CD4-positive, alpha-beta T cell treated with Interleukin-17A for 4 hours (primary cell): ENCODE results near the gene ADCY2.

Experiments used
- DNase-seq: peaks from one replicate; pipeline ENCODE4 v3.0.0-alpha.2; 2020; ENCODE audit warnings: mixed read lengths

The ADCY2 gene

DNA sequence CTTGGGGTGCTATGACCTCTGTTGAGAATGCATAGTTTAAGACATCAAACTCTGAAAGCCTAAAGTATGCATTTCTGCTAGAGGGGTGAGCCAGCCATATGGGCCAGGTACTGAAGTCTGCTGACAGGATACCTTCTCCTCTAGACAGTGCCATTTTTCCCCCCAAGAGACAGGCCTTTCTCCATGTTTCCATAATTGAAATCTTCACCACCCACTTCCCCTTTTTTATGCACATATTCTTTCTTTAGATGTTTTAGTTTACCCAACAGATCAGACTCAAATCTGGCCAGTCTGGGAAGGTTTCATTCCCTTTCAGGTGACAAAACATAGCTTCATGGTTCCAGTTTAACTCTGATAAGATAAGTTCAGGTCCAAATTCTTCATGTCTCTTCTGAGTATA, 212.8 kb downstream of the ADCY2 start:
- DNase-seq, result no peak

DNA sequence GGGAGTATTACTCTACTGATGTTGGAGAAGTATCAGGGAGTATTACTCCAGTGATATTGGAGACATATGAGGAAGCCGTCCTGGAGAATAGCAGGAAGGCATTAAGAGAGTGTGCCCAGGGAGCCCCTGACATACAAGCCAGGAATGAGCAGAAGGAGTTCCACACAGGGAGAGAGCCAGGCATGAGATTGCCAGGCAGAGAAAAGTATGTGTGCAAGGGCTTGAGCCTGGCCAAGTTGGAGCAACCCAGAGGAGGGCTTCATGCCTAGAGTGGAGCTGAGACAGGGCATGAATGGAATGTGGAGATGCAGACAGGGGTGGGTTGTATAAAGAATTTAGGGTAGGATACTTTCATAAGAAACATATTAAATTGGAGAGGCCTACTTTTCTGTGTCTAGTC, 213.8 kb downstream of the ADCY2 start:
- no peak for DNase-seq

DNA sequence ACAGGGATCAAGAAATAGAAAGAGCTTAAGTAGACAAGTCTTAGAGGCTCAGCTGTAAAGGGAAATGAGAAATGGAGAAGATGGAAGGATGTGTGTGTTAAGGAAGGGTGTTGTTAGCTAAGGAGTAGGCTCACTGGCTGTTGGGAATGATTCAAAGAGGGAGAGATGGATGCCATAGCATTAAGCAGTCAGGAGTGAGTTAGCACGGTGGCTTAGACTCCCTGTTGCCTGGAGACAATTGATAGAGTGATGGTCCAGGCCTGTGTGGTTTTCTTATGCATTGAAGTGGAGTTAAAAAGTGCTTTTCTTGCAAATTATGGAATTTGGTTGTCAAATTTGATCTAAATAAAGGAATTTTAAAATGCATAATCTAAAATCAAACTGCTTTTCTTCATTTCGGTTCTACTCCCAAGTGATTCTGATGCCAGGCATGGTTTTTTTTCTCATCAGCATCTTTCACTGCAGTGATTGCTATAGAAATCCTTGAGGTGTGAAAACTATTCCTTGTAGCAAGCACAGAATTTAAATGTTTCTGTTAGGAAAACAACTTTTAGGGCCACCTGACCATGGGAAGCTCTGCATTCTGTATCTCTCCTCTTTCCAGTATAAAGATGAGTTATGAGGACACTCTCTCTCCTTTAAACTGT, 214.7 kb downstream of the ADCY2 start:
- no peak for DNase-seq

DNA sequence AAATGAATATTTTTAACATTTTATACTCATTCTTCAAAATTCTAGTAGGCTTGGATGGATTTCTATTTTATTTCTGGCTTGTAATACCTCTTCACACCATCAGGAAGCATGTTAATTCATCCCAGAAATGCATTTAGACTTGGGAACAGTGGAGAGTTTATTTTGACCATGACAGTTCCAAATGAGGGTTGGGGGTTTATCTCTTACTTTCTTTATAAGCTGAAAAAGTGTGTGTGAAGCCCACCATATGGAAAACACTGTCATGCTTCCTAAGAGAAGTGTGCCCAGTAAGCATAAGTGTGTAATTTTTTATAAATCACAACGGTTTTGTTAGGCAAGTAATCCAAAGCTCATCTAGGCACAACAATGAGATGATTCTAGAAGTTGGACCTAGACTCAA, 215.6 kb downstream of the ADCY2 start:
- DNase-seq, result no peak

DNA sequence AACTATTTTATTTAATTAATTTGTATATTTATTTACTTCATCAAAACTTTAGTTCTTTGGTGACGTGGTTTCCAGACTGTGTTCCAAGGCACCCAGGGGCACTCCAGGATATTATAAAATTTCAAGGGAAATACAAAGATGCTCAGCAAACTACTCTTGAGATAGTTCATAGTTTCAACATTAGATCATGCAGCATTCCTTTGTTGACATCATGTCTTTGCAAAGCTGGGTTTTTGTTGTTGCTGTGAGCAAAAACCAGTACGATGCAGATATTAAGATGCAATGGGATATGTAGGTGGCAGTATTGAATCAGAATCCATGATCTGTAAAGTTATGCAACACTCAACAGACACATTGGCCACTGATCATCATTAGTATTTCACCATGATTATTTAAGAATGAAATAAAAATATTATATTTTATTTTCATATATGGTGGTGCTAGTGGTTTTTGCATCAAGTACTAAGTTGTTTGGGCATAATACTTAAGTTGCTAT, 219.7 kb downstream of the ADCY2 start:
- no peak for DNase-seq

DNA sequence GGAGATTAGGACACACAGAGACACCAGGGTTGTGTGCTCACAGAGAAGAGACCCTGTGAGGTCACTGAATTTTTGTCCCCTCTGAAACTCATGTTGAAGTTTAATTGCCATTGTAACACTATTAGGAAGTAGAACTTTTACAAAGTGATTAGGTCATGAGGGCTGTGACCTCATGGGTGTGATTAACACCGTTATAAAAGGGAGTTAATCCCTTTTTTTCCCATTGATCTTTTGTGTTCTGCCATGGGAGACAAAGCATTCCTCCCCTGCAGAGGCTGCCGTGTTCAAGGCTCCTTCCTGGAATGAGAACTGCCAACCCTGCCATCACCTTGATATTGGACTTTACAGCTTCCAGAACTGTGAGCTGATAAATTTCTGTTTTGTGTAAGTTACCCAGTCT, 221.0 kb downstream of the ADCY2 start:
- no peak for DNase-seq

DNA sequence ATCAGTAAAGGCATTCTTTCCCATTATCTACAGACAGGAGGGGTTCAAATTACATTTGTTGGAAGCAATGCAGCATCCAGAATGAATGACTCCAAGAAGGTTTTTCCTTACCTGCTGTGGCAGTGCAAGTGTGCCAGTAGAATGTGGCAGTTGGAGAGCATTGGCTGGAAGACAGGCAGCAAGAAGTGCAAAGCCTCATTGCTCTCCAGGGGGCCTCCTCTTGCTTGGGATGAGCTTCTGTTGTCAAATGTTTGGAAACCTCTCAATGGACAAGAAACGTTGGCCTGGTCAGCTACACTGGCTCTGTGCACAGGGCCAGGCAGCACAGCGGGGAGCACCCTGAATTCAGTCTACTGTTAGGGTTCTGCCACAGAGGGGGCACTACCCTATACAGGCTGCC, 226.6 kb downstream of the ADCY2 start:
- DNase-seq, result no peak

DNA sequence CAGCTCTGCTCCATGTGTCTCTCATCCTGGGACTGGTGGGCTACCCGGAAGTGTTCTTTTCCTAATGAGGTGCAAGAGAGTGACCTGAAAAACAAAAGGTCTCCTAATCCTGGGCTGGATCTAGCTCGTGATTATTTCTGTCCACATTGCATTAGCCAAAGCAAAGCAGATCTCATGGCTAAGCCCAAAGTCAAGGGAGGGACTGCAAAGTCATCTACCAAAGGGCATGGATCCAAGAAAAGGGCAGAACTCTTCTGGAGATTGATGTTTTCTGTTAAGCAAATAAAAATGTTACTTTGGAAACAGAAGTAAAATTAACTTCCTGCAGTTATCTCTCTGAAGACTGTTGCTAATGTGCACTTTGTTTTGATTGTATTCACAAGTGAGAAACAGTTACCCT, 229.8 kb downstream of the ADCY2 start:
- no peak for DNase-seq

DNA sequence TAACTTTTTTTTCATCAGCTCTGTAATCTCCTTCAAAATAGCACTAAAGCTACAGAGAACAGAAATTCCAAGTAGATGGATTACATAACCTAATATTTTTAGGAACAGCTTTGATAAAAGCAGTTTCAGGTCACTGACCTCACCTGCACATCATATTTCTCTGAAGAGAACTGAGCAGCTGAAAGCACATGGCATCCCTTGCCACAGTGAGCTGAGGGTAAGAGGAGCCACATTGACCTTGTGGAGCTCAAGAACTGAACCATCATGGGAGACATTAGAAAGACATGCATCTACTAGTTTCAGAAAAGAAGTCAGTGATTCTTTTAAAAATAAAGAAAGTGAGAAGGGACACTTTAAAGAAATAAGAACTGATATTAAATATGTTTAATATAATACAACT, 232.3 kb downstream of the ADCY2 start:
- no peak for DNase-seq

DNA sequence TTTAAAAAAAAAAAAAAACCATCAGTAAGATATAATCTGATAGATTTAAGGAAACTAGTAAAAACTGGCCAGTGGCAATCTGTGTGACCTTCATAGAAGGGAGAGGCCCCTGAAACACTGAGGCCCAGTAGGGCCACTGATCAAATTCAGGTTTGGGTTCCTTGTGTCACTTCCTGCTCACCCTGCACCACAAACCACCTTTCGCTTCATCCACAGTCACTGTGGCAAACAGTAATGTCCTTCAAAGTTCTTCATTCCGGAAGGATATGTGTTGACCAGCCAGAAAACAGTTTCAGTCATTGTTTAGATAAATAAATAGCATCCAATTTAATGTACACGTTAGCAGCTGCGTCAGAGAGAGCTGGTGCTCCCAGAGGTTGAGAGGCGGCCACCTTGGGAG, 232.9 kb downstream of the ADCY2 start:
- DNase-seq, result no peak

DNA sequence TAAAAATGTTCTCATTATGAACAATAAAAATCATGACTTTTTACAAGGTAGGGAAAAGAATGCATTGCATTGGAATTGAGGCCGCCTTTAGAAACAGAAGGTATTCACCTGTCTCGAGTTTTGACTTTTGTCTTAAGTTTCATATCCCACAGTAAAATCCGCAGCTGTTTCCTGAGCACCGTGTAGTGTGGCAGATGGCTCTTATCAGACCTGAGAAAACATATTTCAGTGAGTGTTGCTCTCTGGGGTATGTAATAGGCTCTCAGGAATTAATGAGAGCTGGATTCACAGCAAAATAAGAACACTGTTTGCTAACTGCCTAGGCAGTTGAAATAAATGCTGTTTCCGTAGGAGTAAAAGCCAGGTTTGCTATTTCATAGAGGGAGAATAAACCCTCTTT, 233.6 kb downstream of the ADCY2 start:
- DNase-seq, result no peak

DNA sequence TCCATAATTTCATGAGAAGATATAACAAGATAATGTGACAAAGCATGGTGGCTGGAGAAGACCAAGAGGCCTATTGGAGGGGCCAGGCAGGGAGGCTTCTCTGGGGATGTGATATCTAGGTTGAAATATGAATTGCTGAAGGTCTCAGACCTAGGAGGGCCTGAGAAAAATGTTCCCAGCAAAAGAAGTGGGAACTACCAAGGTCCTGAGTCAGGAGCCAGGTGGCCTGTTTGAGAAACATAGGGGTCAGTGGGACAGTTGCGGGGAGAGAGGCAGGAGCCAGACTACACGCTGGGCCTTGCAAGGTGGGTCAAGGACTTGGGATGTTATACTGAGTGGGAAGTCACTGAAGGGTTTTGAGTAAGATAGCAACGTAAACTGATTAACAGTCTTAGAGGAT, 238.9 kb downstream of the ADCY2 start:
- no peak for DNase-seq

DNA sequence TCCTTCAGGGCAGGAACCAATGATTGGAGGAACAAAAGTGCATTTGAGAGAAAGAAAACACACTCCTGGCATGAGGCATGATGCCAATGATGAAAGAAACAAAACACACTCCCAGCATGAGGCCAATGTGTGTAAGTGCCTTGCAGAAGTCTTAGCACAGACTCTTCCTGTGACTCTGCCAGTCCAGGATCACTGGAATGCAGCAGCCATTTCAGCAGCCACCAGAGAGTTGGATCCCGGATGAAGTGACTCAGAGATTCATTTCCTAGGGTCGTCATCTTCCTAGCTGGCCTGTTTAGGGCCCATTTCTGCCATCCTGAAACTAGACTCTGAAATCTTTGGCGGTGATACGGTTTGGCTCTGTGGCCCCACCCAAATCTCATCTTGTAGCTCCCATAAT, 242.5 kb downstream of the ADCY2 start:
- DNase-seq, result no peak

DNA sequence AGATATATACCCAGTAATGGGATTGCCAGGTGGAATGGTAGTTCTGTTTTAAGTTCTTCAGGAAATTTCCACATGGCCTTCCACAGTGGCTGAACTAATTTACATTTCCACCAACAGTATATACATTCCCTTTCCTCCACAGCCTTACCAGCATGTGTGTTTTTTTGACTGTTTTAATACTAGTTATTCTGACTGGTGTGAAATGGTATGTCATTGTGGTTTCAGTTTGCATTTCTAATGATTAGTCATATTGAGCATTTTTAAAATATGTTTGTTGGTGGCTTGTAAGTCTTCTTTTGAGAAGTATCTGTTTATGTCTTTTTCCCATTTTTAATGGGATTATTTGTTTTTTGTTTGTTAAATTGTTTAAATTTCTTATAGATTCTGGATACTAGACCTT, 246.1 kb downstream of the ADCY2 start:
- no peak for DNase-seq

DNA sequence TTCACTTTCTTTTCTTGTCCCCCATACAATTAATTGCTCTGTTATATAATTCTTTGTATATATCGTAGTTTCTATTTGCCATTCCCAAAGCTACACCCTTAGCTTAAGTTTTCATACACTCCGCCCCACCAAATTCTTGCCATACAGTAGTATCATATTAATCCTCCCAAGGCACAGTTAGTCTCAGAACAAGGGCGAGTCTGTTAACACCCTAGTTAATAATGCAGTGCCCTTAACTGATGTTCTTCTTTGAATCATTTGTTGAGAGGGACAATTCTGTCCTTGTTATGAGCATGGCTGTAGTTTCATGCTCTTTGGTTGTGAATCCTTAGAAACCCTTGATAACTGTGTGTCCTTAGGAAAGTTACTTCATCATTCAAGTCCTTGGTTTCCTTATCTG, 248.8 kb downstream of the ADCY2 start:
- DNase-seq, result no peak

DNA sequence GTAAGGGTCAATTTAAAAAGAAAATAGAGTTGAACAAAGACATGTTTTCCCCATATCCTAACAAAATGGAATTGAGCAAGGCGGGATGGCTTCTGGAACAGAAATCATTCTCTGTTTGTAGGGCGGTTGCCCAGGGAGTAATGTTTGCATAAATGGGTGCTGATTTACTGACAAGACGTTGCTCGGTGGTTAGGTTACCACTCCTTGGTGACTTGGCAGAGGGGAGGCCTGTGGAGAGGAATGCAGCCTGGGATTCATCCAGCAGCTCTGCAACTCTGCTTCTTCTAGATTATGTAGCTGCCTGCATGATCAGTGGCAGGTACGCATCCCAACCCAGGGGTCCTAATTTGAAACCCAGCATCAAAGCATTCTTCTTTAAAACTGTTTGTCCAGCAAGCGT, 254.8 kb downstream of the ADCY2 start:
- DNase-seq, result no peak

DNA sequence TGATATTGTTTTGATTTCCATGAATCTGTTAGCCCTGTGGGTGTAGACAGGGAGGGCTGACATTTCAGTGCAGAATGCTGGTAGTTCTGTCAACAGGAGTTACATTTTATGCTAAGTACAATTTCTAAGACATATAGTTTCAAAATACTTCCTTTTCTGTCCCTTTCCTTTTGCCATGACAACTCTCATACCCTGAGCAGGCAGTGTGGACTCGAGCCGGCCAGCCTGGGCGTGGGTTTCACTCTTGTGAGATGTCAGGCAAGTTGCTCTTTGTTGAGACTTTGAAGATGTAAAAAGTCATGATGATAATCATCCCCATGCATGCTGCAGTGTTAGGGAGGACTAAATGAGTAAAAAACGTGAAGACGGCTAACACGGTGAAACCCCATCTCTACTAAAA, 257.1 kb downstream of the ADCY2 start:
- no peak for DNase-seq

DNA sequence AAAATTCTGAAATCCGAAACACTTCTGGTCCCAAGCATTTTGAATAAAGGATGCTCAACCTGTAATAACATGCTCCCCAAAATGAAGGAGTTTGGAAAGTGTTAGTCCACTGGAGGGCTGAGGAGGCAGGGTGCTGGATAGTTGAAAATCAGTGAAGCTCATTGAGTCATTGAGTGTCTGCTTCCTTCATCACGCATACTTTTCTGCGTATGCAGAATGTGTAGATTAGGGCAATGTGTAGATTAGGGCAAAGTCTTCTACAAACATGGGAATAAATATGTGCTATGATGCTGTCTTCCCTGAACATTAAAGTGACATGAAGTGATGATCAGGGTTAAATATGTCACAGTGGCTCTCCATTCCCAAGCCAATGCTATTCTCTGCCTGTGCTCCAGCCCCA, 261.2 kb downstream of the ADCY2 start:
- DNase-seq, result no peak

DNA sequence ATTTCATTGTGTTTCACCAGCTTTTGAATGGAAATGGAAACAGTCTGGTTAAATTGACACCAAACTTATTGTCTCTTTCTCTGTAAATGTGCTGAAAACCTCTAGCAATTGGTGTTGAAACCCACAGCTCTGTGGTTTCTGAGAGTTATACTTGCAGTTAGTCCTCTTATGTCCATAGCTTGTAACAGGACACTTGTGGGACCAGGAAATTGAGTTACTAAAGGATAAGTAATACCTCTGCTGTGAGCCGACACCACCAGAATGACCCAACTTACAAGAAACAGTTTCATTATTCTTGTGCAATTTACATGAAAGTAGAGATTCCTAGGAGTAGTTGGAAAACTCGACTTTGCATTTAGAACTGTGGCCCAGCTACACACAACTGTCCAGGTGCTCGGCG, 263.5 kb downstream of the ADCY2 start:
- DNase-seq, result no peak

DNA sequence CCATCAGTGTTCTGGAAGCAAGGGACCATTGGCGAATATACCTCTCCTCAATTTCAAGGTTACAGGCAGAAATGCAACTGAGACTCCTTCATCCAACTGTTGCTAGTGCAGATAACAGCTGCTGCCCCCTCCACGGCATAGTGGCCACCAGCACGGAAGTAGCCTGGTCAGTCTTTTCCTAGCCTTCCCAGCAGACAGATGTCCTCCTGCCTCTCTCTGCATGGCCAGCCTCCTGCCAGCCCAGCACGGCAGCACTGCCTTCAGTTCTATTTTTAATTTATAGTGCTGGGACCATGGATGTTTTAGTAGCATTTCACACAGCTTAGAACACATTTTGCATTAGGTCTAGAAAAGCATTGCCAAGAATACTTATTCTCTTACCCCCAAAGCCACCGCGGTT, 266.4 kb downstream of the ADCY2 start:
- DNase-seq, result no peak

DNA sequence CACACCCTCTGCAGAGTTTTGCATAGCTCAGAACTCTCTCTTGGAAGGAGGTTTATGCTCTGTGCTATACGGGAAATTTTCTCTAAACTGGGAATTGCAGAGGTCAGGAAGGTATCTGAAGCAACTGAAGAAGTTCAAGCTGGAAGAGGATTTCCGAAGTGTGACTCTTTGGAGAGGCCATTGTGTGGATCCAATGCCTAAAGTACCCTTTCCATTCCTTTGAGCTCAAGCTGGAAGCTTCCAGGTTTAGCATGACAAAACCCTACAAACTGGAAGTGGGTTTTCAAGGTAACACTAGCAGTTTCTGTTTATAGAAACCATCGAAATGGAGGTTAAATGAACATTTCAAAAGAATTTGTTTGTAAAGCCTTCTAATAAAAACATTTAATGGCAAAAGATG, 267.9 kb downstream of the ADCY2 start:
- no peak for DNase-seq

DNA sequence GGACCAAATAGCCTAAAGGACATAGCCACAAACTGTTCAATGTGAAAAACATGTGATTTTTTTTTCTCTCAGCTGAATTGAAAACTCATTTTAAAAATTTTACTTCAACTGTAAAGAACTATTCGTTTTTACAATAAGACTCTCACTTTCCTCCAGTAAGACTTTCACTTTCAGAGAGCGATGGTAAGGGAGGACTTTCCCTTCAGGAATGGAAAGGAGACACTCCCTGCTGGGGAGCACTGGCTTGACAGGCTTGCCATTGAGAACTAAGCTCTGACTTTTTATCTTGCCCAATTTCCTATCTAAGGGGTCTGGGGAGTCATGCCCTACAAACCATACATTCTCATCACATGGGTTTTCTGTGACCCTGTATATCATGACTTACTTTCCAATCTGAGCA, 268.3 kb downstream of the ADCY2 start:
- no peak for DNase-seq

DNA sequence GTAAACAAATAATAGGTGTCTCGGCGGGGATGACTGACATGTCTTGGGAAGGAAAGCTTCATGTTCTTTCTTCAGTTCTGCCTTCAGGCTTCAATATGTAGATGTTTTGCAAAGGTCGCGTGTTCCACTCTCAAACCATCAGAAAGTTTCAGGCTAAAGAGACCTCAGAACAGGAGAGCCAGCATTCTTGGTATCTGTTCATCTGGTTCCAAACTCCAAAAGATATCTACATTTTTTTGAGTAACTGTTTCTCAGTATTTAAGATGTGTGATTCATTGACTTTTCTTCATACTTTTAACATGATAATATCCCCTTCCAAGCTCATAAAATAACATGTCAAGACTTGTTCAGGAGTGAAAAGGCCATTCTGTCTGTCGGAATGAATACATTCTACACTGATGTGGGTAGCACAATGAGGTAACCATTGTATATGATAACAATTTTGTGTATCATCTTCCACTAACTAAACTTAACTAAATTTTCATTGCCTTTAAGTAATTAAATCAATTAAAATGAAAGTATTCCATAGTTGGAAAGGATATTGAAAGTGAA, 271.4 kb downstream of the ADCY2 start:
- DNase-seq, result no peak

DNA sequence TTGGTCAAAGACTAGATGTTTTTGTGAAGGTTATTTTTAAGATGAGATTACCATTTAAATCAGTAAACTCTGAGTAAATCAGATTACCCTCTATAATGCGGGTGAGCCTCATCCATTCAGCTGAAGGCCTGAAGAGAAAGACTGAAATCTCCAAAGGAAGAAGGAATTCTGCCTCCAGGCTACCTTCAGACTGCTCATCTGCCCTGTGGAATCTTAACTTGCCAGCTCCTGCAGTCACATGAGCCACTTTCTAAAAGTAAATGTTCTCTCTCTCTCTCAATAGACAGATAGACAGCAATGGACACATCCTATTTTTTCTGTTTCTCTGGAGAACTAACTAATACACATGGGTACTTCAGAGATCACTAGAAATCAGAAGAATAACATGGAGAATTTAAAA, 272.2 kb downstream of the ADCY2 start:
- DNase-seq, result no peak

DNA sequence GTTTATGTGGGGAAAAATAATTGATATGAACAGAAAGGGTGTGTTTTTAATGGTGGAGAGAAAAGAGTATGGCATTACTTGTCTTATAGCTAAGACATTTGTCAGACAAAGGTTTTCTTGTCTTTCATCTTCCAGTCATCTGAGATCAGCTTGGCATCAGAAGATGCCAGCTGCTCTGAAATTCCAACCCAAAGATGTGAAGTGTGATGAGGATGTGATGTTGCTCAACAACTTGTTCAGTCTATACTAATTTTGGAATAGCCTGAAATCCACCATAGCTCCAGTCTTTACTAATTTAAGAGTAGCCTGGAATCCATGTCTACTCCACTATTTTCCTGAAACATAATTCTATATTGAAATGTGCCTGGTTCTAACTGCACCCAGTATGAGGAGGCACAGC, 272.7 kb downstream of the ADCY2 start:
- no peak for DNase-seq
